ENCODE results near the gene BRD9.
"Not testable (repeated sequence)": the region's sequence is repeated elsewhere in the genome, so short reads cannot be mapped to it uniquely, and the experiment has no call there.

BRD9 gene

GRCh38 chr5:856531-857425 is 35.8 kb downstream of the BRD9 start:
- no peak for DNase-seq

GRCh38 chr5:855771-856530 is 36.6 kb downstream of the BRD9 start:
- DNase-seq = no peak

- no peak for DNase-seq
Observed at GRCh38 chr5:854966-855743, 37.4 kb downstream of the BRD9 start.

- no peak for DNase-seq
Observed at GRCh38 chr5:854217-854616, 38.4 kb downstream of the BRD9 start.

GRCh38 chr5:853416-854090 is 39.0 kb downstream of the BRD9 start:
- DNase-seq = not testable (repeated sequence)

GRCh38 chr5:852431-853401 is 39.9 kb downstream of the BRD9 start:
- no peak for DNase-seq

GRCh38 chr5:852018-852417 is 40.6 kb downstream of the BRD9 start:
- no peak for DNase-seq

- no peak for DNase-seq
Observed at GRCh38 chr5:851553-851952, 41.0 kb downstream of the BRD9 start.

GRCh38 chr5:851076-851475 is 41.5 kb downstream of the BRD9 start:
- DNase-seq = no peak

GRCh38 chr5:850511-851006 is 42.0 kb downstream of the BRD9 start, which contains the start of gene ZDHHC11:
Gene ZDHHC11, minus strand, starts transcription at chr5:850986. Its CDS starts 384 bp downstream, at chr5:850602.
- DNase-seq = no peak

GRCh38 chr5:849651-850301 is 42.8 kb downstream of the BRD9 start:
- peak; percentile 60 for DNase-seq

- no peak for DNase-seq
Observed at GRCh38 chr5:848671-849111, 43.9 kb downstream of the BRD9 start.

GRCh38 chr5:847736-848135 is 44.9 kb downstream of the BRD9 start:
- not testable (repeated sequence) for DNase-seq

- DNase-seq = not testable (repeated sequence)
Observed at GRCh38 chr5:847212-847611, 45.4 kb downstream of the BRD9 start.

- DNase-seq = not testable (repeated sequence)
Observed at GRCh38 chr5:846602-847091, 46.0 kb downstream of the BRD9 start.

GRCh38 chr5:845676-846601 is 46.7 kb downstream of the BRD9 start:
- not testable (repeated sequence) for DNase-seq

- not testable (repeated sequence) for DNase-seq
Observed at GRCh38 chr5:845031-845675, 47.4 kb downstream of the BRD9 start.

- peak; percentile 8 for DNase-seq
Observed at GRCh38 chr5:844426-844825, 48.2 kb downstream of the BRD9 start.
